Activated CD8-positive, alpha-beta memory T cell treated with anti-CD3 and anti-CD28 coated beads, Interleukin-2, amount 50 U/mL, for 4 hours (primary cell): ENCODE measurements around the gene GLDN.

ENCODE experiments used
- DNase-seq: peaks from one replicate; pipeline ENCODE4 v3.0.0-alpha.2; 2020

The GLDN gene

DNA sequence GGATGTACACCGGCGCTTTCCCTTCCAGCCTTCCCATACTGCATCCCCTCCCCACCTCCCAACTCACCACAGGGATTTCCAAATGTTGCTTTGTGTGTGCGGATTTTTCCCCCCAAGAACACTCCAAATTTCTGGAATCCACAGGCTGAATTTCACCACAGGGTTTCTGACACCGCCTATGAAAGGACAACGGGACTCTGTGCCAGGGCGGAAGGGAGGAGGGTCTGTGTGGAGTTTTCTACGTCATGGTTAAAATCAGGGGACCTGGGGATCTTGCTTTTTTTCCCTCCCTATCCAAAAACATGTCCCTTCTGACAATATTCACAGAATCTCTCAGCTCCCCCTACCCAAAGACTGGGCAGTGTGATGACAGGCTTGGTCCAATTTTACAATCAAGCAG, 17.7 kb upstream of the GLDN start:
- DNase-seq: no peak

DNA sequence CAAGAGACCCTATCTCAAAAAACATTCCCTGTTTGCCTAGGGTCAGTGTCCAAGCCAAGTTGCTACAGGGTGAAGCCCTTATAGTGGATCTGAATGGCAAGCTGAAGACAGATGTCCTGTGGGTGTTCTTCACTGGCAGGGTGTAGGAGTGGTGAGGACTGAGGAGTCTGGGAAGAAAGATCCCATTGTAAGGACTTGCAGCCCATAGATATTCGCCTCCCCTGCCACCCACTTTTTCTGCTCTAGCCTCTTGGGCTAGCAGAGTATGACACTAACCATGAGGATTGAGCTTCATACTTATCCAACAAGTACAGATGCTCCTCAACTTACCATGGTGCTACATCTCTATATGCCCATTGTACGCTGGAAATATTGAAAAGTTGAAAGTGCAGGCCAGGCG, 16.3 kb upstream of the GLDN start:
- no peak for DNase-seq

DNA sequence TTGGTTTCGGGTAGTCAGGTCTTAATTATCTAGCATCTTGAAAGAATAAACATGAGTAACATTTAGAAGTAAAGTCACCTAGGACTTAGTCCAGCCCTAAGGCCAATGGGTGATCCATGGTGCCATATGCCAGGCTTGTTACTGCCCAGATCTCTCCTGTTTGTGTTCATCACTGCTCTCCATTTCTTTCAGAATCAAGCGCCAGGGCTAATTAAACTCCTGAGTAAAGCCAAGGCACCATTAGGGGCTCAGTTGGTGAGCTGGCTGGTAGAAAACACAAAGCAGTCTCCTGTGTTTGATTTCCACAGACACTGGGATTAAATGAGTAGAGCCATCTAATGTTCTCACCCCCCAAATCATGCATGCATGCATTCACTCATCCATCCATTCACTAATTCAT, 14.4 kb upstream of the GLDN start:
- DNase-seq: no peak

DNA sequence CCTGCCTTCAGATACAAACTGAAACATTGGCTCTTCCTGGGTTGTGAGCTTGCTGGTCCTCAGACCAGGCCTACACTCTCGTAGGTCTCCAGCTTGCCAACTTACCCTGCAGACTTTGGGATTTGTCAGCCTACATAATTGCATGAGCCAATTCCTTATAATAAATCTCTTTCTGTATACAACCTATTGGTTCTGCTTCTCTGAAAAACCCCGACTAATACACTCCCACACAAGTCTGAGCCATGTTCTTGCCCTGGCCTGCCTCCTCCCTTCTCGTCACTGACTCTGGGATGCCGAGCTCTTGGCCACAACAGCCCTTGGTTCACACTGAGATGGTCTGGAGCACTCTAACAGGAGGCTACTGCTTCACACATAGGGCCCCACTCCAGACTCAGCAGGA, 12.5 kb upstream of the GLDN start:
- no peak for DNase-seq

DNA sequence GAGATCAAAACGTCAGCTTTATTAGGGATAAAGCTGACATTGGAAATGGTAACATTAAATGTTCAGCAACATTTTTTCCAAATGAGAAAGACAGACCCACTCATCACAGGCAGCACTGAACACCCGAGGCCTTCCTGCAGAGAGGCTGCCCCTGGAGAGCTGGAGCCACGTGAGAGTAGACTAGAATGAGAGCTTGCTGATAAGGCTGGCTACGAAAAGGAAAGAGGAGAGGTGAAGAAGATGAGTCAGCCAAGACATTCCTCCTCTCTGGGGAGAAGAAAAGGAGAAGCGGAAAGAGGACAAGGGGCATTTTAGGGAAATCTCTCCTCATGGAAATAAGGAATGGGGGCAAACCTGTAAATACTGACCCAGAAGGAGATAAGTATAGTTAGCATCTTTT, 10.3 kb upstream of the GLDN start:
- no peak for DNase-seq

DNA sequence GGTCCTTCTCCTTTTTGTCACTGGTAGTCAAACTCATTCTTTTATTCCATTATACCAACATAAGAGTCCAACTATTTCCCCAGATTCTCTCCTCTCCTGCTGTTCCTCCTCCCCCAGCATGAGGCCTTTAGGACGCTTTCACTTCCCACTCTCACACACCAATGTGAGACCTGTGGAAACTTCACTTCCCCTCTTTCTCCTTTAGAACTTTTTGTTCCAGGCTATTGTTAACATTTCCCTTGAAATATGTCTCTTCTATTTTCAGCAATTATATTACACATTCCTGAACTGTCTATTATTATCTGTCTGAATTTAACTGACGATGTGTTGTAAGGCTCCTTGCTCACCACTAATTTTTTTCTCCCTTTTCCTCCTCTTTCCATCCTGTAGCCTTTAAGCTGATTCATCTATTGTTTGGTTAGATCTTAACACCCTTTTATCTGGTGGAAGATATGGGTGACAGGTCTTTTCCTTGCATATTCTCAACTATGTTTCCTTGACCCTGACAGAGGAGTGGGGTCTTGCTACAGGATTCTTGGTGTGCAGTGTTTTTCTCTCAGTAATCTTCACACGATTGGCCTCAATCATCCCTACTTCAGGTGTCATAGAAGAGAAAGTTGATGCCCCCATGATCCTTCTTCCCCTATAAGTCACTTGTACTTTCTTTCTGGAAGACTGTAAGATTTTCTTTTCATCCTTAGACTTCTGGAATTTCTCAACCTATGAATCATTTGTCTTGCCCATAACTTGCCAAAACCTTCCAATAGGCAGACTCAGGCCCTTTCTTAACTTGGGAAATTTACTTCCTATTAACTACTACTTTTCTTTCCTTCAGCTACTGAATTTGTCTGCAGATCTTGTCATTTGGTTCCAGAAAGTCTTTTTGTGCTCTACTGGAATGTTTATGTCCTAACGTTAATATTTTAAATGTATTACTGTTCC, 9.0 kb upstream of the GLDN start:
- DNase-seq: no peak

DNA sequence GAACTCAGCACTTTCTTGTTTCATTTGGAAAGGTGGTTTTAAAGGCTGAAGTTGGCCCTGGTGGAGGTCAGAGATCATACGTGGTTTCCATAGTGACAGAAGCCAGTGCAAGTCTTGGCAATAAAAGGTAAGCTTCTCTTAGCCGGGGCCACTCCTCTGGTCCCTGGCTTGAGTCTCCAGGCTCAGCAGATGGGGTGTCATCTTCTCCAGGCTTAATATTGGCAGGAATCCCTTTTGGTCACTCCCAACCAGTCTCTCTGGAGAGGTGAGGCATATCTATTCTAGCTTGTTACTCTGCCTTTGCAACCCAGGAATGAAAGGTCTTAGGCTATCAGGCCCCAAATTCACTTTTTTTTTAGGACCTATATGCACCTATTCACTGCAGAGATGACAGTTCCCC, 7.9 kb upstream of the GLDN start:
- DNase-seq: no peak

DNA sequence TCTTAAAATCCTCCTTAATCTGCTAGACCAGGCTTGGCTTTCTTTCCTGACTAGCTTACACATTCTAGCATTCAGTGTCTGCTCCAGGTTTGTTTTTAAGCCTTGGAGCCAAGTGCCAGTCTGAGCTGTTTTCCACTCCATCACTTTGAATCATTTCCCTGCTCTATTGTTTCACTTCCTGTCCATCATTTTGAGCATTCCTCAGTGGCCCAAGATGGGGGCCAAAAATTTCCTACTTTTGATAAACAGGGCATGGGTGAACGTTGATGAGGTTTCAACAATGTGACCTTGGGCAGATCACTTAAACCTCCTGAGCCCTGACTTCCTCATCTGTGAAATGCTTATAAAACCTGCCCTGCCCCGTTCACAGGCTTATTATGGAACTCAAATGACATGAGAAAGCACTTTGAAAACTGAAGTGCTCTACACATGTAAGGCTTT, 7.4 kb upstream of the GLDN start:
- no peak for DNase-seq

DNA sequence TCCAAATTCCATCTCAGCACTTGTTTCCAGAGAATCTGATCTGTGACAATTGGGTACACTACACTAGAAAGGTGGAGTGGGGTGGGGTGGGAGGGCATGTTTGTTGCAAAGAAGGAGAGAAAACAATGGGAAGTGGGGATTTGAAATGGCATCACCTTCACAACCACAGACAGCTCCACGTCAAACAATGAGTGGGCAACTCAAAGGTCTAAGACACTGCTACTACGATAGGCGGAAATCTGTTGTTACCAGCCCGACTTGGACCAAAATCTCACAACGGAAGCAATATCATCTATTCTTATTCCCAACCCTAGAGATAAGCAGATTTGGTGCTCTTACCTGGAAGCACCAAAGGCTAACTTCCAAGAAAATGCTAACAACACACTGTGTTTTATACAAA, 6.4 kb upstream of the GLDN start:
- DNase-seq: no peak

DNA sequence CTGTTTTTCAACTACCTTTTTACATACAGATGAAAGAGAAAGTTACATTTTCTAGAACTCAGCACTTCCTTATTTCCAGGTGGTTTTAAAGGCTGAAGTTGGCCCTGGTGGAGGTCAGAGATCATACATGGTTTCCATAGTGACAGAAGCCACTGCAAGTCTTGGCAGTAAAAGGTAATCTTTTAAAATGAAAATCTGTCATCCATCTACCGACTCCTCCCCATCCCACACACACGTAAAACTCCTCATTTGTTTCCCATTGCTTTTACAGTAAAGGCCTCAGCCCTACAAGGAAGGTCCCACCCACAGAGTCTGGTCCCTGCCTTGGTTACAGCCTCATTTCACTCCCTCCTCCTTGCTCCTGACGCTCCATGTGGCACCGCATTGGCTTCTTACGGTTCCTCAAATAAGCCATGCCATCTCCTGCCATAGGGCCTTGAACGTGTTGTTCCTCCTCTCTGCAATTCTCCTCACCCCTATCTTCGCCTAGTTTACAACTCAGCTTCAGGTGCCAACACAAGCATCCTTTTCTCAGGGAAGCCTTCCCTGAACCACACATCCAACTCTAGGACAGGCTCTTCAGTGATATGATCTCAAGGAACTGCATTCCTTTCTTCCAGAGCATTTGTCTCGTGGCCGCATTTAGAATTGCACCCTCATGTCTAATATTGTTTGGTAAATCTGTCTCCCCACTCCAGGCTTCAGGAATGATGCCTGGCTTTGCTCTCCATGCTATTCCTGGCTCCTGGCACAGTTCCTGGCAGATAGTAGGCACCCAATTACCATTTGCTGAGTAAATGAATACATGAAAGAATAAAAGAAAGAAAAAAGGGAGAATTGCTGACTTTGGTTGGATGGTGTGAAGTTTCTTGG, 5.7 kb upstream of the GLDN start:
- no peak for DNase-seq

DNA sequence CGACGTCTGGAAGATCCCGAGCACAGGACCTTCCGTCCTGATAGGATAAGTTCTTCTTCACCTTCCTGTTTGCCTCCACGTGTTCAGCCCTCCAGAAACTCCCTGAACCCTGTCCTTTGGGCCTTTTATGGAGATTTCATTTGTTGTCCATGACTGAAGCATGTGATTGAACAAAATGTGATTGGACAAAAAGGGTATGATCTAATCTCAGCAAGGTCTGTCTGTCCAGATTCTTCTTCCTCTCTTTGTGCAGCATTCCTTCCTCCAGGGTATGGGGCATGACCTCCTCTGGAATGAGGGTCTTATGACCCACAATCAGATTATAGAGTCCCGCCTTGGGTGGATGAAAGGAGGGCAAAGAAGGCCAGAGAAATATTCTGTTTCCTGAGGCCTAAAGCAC, 3.0 kb upstream of the GLDN start, which contains the start of gene CYP19A1:
TSS of gene CYP19A1 (minus strand) at position 101 of the 400 bp plus-strand sequence. CDS start 95,684 bp downstream, outside the sequence.
- no peak for DNase-seq

DNA sequence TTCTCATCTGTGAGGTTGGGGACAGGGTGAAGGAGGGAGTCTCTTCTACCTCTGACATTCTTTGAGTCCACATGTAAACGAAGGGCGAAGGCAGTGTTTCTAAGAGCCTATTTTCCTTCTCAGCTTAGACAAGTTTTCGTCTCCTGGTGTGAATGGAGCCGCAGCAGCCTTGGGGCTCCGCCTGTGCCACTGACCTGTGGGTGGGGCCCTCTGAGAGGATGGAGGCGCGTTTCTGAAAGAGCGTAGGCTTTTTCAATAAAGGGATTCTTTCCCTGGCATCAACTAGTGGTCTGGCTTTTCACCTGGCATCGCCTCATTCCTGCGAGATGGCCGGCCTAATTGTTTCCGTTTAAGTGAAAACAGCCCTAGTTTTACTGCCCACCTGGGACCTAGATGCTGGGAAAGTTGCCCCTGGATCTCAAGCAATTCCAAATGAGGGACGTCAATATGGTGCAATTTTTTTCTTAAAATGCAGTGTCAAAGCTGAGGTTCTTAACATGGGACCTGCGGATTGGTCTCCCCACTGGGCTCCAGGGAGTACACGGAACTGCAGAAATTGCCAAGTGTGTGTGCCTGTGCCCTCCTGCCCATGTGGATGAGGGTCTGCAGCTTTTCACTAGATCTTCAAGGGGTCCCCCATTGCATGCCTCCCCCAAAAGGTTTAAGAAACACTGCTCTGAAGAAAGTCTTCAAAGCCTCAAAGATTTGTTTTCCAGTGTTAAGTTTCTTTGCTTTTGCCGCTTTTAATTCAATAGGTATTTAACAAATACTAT, 958 bp downstream of the GLDN start:
- no peak for DNase-seq

DNA sequence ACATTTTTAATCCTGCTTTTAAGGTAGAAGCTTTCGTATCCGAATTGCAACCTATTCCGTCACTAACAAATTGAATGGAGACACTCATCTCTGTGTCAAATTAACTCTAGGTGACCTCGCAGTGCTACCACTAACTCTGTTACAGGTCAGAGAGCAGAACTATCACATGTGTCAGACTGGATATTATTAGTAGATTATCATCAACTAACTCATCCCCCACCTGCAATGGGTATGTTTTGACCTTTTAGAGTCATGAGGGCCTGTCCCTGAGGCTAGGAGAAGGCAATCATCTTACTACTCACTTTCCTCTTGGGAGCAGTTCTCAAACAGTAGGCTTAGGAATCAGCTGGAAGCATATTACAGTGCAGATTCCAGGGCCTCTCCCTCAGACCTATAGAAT, 2.0 kb downstream of the GLDN start:
- no peak for DNase-seq

DNA sequence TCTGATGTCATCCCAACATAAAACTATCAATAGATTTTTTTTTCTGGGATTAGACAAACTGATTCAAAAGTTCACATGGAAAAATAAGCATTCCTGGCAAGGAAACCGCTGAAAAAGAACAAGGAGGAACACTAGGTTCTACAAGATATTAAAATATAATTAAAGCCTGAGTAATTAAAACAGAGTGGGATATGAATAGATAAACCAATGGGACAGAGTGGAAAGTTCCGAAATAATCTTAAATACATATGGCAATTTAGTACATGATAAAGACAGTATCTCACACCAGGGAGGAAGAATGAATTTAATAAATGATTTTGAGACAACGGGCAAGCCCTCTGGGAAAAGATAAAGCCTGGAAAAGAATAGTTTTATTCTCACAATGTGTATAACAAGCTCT, 4.7 kb downstream of the GLDN start:
- DNase-seq: no peak

DNA sequence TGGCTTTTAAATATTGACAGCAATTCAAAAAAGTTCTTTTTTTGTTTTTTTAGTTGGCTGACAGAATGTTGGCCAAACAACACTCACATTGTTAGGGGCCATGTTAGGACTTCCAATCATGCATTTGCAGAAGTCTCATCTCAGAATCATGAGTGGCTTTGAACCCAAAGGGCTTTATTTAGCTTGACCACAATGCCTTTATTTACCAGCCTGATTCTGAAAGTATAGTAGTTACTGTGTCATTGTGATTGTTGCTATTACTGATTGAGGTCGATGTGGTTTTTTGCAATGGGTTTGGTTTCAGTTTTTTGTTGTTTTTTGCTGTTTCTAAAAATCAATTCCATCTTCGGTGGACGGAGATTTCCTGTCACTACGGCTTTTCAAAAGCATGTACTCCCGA, 7.2 kb downstream of the GLDN start:
- no peak for DNase-seq

DNA sequence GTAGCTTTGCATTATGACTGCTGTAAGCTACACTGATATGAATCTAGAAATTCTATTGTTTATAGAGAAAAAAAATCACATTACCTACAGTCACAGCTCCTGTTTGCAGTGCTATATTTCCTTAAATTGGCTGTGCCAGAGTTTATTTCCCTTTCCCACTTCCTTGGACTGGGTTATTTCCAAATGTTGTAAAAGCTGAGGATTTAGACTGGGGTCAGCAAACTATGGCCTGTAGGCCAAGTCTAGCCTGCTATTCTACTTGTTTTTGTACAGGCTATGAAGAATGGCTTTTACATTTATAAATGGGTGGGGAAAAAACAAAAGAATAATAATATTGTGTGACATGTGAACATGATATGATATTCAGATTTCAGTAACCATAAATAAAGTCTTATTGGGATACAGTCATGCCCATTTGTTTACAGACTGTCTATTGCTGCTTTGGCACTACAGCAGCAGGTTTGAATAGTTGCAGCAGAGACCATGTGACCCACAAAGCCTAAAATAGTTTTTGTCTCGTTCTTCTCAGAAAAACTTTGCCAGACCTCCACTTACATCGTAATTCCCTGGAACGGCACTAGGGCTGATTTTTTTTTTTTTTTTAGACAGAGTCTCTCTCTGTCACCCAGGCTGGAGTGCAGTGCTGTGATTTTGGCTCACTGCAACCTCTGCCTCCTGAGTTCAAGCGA, 7.8 kb downstream of the GLDN start:
- no peak for DNase-seq

DNA sequence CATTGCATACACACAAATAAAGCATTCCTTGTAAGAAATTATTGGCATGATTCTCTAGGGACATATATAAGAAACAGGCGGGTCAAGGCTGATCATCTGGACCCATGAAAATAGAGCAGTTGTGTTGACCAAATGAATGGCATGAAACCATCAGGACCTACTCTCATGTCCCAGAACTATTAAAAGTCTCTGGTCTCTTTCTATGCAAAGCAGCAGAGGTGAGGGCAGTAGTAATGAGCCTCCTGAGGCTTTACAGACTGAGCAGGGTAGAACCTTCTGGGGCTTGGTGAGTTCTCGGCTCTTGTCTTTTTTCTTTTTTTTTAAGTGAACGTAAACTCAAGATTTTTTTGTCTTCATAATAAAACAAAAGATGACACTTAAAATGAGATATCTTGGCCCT, 9.3 kb downstream of the GLDN start:
- DNase-seq: no peak

DNA sequence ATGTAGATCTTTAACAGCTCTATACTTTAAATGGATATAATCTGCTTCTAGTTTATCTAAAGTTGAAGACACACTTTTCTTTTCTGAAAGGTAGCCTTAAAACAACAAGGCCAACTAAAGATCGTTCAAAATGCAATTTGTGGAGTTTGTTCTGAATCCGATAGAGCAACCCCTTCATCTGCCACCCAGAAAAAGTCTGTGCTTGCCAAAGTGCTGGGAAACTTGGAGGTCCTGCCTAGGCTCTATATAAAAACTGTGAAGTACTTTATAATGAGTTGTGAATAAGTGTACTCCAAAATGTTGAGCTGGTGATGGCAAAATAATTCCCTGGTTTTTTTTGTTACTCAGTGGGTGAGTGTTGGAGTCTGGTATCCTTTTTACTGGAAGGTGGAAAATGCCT, 12.5 kb downstream of the GLDN start:
- DNase-seq: no peak

DNA sequence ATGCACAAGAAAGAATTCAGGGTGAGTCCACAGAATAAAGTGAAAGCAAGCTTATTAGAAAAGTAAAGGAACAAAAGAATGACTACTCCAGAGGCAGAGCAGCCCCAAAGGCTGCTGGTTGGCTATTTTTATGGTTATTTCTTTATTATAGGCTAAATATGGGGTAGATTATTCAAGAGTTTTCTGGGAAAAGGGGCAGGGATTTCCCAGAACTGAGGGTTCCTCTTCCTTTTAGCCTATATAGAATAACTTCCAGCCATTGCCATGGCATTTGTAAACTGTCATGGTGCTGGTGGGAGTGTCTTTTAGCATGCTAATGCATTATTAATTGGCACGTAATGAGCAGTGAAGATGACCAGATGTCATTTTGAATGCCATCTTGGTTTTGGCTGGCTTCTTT, 13.6 kb downstream of the GLDN start:
- DNase-seq: no peak

DNA sequence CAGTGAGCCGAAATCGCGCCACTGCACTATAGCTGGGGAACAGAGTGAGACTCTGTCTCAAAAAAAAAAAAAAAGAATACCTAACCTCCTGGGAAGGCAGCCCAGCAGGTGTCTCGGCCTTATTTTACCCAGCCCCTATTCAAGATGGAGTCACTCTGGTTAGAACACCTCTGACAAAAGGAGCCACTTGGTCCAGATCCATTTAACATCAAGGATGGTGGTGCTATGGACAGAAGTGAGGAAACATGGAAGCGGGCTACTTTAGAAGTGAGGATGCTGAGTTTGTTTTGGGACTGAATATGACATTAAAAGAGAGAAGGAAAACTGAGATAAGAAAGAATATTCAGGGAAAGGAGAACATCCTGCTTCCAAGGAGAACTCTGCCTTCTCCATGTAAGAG, 14.7 kb downstream of the GLDN start:
- no peak for DNase-seq

DNA sequence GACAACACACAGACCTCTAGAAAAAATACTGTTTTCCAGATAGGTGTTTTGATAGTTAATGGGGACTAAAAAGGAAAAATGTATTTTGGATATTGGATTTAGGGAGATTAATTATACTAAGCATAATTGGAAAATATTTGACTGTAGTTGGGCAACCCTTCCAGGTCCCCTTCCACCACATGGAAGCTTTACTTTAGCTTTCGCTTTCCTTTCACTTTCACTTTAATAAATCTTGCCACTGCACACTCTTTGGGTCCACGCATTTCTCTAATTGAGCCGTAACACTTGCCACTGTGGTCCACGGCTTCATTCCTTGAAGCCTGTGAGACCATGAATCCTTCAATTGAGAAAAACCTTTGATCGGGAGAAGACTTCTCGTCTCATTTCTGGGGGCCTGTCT, 15.5 kb downstream of the GLDN start:
- DNase-seq: no peak

DNA sequence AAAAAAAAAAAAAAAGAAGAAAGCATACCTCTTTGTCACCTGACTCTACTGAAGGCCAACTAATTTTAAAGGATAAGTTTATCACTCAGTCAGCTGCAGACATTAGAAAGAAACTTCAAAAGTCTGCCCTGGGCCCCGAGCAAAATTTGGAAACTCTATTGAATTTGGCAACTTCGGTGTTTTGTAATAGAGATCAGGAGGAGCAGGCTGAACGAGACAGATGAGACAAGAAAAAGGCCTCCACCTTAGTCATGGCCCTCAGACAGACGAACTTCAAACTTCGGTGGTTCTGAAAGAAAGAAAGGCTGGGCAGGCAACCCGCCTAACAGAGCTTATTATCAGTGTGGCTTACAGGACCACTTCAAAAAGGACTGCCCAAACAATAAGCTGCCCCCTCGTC, 18.5 kb downstream of the GLDN start:
- no peak for DNase-seq

DNA sequence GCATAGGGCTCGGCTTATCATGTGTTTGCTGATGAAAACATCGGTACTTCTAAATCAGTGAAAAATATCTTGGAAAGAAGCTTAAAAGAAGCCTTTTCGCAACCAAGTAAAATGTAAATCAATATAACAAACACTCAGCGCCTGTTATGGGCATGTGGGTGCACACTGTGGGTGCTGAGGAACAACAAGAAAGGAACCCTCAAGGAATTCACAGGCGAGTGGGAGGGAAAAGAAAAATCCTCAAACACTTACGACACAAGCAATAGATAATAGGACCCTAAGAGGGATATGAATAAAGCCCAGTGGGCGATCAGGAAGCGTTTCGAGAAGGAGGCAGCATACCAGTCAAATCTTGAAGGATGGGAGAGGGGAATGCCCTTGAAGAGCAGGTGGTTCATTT, 21.9 kb downstream of the GLDN start:
- no peak for DNase-seq
